Measurements from ENCODE around the gene ADAMTS17.

The ADAMTS17 gene

DNA sequence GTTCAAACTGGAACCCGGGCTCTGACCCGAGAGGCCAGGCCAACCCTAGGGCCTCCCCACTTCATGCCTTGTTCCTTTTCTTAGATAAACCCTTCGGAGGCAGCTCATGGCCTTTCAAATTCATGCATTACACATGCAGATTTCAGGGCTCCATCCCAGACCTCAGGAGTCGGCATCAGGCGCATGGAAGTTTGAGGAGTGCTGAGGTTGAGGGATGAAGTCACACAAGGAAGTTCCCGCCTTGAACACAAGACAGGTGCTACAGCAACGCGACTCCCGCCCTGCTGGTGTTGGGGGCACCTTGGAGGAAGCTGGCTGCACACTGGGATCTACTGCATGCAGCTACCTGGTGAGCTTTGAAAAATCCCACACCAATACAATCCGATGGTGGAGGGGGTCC is 363.3 kb downstream of the ADAMTS17 start:
- DNase-seq (ENCODE audit: low spot score), result no peak

DNA sequence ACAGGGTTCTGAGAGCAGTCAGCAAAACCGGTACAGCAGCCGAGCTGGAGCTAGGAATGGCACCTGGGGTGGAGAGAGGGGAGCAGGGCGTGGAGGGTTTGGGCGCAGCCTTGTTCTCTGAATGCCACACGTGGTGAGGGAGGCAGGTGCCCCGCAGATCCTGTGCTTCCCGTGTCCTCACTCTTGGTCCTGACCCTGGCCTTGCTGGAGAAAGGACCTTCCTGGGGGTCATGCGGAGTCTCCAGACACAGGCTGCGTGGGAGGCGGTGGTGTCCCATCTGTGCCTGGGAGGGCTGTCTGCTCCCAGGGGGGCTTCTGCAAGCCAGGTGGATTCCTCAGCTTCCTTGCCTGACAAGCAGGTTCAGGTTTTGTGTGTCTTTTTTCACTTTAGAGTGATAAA is 363.8 kb downstream of the ADAMTS17 start:
- no peak for DNase-seq (ENCODE audit: low spot score)

DNA sequence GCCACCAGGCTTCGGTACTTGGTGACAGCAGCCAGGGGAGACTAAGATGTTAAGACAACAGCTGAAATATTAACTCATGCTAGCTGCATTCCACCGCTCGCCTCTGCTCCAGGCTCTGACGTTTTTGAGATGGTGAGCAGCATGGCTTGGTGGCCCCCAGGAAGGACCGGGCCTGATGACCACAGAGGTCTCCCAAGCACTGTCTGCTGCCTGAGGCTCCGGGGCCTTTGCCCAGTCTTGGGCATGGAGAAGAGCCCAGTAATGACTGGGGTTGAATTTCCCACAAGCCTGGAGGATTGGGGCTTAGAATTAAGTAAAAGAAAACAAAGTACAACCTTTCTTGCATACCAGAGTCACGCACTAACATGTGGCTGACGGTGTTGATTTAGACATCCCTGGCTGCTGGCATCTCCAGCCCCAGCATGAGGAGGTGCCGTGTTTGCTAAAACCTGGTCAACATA is 364.9 kb downstream of the ADAMTS17 start:
- no peak for DNase-seq (ENCODE audit: low spot score)

DNA sequence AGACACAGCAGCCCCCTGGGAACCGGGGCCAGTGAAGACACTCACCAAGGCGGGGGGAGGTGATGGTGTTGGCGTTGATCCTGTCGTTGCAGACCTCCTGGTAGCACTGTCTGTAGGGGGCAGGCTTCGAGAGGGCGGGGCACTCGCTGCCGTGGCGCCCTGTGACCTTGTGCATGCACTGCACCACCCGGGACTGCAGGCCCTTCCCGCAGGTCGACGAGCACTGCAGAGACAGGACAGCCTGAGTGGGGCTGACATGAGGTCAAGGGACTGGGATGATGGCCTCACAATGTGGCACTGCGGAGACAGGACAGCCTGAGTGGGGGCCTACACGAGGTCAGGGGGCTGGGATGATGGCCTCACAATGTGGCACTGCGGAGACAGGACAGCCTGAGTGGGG is 365.8 kb downstream of the ADAMTS17 start:
- no peak for DNase-seq (ENCODE audit: low spot score)

DNA sequence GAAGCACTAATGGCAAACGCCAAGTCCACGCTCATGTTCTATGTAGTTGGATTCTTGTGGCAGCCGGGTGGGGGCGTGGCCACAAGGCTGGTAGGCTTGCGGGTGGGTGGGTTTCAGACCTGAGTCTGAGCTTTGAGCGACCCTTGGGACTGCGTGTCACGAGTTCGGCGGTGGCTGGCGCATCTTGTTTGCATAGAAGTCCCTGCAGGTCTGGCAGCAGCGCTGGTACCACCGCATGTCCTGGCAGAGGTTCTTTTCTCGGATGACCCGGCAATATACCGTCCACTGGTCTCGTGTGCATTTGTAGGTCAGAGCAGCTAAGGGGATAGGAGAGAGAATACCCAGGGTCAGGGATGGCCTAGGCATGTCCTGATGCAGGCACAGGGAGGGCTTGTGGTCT is 367.5 kb downstream of the ADAMTS17 start:
- DNase-seq (ENCODE audit: low spot score), result no peak

GRCh38 chr15:99973351-99973750 is 368.4 kb downstream of the ADAMTS17 start:
- no peak for DNase-seq (ENCODE audit: low spot score)

DNA sequence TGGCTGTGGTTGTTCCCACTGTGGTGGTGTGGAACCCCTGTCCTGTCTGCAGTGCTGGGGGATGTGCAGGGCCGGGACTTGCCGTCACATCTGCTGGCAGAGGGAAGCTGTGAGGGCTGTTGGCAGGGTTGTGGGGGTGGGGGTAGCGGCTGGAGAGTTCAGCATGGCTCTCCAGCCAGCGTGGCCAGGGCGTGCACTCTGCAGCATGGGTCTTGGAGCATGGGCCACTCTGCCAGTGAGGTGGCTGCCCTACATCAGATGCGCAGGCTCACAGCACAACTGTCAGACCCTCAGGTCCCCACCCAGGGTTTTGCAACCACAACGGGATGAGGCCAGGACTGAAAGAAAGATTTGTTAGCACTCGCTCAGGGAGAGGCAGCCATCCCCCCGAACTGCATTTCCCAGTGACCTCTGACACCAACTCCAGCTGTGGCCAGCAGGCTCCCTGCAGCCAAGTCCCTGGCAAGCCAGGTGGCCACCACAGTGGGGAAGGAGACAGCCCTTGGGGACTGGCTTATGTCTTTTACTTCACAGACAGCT is 370.8 kb downstream of the ADAMTS17 start:
- DNase-seq (ENCODE audit: low spot score), result no peak

DNA sequence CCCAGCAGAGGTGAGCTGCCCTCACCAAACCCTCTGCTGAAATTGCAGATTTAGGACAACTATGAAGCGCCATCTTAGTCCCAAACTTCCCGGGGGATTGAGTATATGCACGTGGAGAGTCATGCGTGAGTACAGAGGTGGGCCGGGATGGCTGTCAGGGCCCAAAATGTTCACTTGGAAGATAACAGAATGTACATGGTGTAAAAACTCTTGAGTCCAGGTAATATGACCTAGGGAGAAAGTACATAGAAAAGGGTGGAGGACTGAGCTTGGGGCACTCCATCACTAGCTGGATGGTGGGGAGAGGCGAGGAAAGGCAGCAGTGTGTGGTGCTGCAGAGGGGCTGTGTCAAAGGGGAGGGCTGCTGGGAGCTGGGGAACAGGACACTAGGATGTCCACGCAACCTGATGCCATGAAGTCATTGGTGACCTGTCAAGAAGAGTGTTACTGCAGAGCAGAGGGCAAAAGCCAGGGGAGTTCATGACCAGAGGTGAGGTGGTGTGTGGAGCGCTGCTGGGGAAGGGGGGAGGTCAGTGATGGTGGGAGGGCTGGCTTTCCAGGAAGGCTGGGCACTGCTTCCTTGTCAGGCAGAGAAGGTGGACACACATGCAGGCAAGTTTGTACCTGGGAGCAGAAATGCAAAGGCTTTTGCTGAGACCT is 372.4 kb downstream of the ADAMTS17 start:
- DNase-seq (ENCODE audit: low spot score), result no peak

- DNase-seq (ENCODE audit: low spot score), result no peak
Observed at GRCh38 chr15:99967841-99968371, 373.9 kb downstream of the ADAMTS17 start.

DNA sequence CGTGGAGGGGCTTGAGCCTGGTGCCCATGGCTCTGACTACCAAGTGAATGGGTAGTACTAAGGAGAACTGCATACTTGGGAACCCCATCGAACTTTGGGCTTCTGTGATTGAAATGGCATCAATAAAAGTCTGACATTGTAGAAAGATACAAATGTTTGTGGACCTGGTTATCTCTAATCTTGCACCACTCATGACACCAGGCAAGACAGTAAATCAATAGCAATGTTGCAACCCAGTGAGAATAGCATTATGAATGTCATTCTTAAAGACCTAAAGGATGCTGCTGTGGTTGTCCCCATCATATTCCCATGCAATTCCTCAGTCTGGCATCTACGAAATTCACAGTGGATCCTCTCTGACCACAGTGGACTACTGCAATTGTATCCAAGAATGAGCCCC is 375.0 kb downstream of the ADAMTS17 start:
- DNase-seq (ENCODE audit: low spot score), result no peak

DNA sequence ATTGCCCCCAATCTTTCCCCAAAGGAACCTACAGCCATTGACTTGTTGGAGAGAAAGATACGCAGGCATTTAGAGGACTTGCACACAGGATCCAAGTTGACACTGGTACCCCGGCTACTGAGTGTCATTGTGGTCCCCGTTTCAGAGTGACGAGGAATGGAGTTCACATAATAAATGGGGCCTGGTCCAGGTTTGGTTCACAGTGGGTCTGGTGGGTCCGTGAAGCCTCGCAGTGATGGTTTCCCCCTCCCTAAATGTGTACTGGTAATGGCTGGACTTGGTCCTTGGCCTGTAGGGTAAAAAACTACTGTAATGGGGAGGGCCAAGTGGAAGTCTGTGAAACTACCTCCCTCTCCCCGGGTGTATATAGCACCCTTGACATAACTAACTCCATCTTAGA is 376.4 kb downstream of the ADAMTS17 start:
- DNase-seq (ENCODE audit: low spot score), result no peak

DNA sequence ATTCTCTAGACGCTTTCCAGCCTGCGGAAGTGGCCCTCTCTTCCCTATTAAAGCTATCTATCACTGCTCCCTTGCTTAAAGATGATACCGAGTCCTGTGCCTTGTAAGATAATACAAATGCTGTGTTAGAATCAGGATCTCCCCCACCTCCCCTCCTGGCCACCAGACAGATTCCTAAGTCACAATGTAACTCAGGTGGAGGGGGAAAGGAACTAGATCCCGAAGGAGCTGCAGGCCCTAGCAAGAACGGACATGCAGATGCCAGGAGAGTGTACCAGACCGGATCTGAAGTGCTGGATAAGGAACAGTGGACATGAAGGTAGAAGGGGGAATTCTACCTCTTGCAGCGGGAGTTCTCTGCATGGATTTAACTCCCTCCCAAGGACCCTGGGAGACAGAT is 377.8 kb downstream of the ADAMTS17 start:
- DNase-seq (ENCODE audit: low spot score), result no peak

GRCh38 chr15:99963096-99963825 is 378.5 kb downstream of the ADAMTS17 start:
- no peak for DNase-seq (ENCODE audit: low spot score)

DNA sequence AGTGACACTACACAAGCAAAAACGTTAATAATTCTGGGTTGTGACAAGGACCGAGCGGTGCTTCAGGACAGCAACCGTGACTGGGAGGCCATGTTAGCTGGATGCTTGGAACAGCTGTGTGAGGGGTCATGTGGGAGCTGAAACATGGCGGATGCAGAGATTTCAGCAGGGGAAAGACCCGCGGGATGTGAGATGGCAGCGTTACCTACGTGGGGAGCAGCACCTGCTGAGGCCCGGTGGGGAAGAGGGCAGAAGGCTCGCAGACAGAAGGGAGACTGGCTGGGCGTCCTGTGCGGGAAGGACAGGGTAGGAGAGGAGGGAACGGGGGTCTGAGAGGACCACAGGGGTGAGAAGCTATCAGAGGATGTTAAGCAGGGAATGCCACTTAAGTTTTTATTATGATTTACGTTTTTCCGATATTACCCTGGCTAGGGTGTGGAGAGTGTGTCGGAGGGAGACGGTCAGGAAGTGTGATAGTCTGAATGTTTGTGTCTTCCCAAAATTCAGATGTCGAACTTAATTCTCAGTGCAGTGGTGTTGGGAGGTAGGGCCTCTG is 379.7 kb downstream of the ADAMTS17 start:
- DNase-seq (ENCODE audit: low spot score), result no peak

- no peak for DNase-seq (ENCODE audit: low spot score)
Observed at GRCh38 chr15:99961011-99961441, 380.7 kb downstream of the ADAMTS17 start.

DNA sequence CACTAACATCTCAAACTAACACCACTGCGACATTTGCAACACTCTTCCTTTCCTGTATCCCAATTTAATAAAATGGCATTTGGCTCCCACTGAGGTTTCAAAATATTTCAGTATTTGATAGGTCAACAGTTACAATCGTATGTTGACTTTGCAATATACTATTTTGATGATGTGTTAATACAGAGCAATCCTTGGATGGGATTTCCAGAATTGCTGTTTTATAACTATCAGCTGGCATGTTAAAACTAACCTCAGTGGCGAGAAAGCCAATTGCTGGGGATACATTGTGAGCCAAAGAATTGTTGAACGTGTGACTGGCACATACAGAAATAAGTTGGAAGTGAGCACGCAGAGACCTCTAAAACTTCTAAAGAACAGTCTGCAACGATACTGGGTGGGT is 382.4 kb downstream of the ADAMTS17 start:
- DNase-seq (ENCODE audit: low spot score), result peak; percentile 1

DNA sequence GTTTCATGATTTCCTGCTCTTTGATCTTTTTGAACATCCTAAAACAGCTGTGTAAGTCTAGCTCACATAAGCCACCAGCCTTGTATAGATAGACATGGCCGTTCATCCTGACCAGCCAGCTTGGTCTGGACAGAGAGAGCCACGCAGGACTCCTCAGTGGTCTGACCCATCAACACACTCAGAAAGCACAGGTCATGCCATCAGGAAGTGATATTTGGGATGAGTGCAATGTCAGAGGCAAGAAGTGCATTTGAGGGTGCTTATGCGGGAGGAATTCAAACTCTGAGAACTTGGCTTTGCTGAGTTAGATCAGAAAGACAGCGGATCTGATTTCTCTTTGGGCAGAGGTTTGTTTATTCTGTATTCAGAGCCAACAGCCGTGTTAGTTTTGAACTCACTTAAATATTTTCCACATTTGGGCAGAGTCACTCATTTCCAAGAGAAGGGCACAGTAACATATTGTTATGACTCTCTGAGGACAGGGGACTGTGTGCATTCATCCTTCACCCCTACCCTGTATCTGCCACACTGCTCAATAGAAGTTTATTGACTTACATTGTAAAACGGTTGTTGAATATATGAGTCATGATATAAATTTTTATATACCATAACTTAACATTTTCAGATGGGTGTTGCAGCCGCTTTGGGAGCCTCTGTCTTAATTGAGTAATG is 383.2 kb downstream of the ADAMTS17 start:
- peak; percentile 1 for DNase-seq (ENCODE audit: low spot score)

- DNase-seq (ENCODE audit: low spot score), result no peak
Observed at GRCh38 chr15:99957642-99958013, 384.1 kb downstream of the ADAMTS17 start.

GRCh38 chr15:99956820-99957641 is 384.7 kb downstream of the ADAMTS17 start:
- peak; percentile 1 for DNase-seq (ENCODE audit: low spot score)

GRCh38 chr15:99956022-99956775 is 385.6 kb downstream of the ADAMTS17 start:
- DNase-seq (ENCODE audit: low spot score), result peak; percentile 1

- DNase-seq (ENCODE audit: low spot score), result peak; percentile 0
Observed at GRCh38 chr15:99955532-99955931, 386.2 kb downstream of the ADAMTS17 start.

All from AG08396 (cell line).